ENCODE results near the gene DGKI. TPM values are rescaled to one million over a fixed set of nuclear protein-coding genes. Genes with fewer than 3 reads are reported as not detected.

DGKI gene
- total RNA-seq, 1 experiment from 2014 or later = 0.41 TPM

DNA sequence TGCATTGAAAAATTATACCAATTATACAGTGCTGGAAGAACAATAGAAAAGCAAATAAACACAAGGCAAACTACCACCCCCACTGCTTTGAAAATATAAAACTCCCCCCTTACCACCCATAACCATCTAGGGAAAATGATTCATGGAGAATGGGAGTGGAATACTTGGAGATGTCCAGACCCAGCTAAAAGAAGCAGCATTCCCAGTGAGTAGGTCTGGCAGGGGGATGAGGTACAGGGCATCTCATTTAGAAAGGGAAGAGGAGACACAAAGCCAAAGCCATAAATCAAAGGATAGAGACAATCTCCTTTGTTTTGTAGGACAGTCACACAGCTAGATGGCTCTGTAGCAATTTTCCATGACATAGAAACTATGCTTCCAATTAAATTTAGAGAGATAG lies 36.0 kb upstream of the DGKI start:
- Histone ChIP-seq H3K27ac (peak overlapping the region; percentile 56), H3K4me3 (no peak overlapping the region), H3F3A (ENCODE audit: insufficient read depth, low read depth) (peaks cover 11% of the 10 kb centered on the region; the same call in 1 of the 2 replicates), H4K20me1 (ENCODE audit: insufficient read depth) (no peaks in the 10 kb centered on the region), H2AFZ (no peak overlapping the region), H3K36me3 (ENCODE audit: low read depth) (peaks cover 30% of the 10 kb centered on the region), H3K4me2 (peak overlapping the region; percentile 47), H3K4me1 (replicated peaks; ENCODE audit: insufficient read depth) (peaks cover 22% of the 10 kb centered on the region), H3K27me3 (ENCODE audit: insufficient read depth, low read depth) (no peaks in the 10 kb centered on the region), H3K9me3 (ENCODE audit: insufficient read depth, low read depth) (no peaks in the 10 kb centered on the region), H3K79me2 (ENCODE audit: low read depth) (no peaks in the 10 kb centered on the region), H3K9me2 (ENCODE audit: insufficient read depth) (no peaks in the 10 kb centered on the region)
- BruUV-seq (replicated peaks) = no TSS peak
- intact Hi-C loops (cut with micrococcal nuclease; ENCODE audit: unreplicated experiment) = no loop called here
- ChIA-PET CTCF (no interaction called here), POLR2A (ENCODE audit: unreplicated experiment) (interaction anchor here (0.6 kb wide), 1 partner anchor 12 kb away, joined by 4 read pairs; no protein-coding TSS in a partner anchor)
- TF ChIP-seq, protein P1, sequence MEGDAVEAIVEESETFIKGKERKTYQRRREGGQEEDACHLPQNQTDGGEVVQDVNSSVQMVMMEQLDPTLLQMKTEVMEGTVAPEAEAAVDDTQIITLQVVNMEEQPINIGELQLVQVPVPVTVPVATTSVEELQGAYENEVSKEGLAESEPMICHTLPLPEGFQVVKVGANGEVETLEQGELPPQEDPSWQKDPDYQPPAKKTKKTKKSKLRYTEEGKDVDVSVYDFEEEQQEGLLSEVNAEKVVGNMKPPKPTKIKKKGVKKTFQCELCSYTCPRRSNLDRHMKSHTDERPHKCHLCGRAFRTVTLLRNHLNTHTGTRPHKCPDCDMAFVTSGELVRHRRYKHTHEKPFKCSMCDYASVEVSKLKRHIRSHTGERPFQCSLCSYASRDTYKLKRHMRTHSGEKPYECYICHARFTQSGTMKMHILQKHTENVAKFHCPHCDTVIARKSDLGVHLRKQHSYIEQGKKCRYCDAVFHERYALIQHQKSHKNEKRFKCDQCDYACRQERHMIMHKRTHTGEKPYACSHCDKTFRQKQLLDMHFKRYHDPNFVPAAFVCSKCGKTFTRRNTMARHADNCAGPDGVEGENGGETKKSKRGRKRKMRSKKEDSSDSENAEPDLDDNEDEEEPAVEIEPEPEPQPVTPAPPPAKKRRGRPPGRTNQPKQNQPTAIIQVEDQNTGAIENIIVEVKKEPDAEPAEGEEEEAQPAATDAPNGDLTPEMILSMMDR (conservative IDR thresholded peaks at IDR 0.05) = no peak
- TF ChIP-seq EZH2 (IDR thresholded peaks at IDR 0.05; ENCODE audit: low read depth) = no peak
- DNase-seq = no peak

DNA sequence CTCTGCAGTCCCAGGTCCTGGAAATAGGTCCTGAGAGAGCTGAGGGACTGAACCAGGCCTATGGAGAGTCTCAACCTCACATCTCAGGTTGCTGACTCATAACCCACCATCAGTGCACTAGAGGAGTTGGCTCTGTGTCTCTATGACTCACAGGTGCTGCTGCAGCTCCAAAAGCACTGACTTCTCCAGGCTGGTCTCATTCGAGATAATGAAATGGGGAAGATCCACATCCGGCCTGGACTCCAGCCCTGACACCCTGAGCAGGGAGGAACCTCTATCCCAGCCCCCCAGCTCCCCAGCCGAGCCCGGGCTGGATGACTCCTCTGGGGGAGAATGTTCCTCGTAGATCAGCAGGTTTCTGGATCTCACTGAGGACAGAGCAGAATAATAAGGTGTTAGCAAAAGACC lies 35.5 kb upstream of the DGKI start:
- no TSS peak for BruUV-seq (replicated peaks)
- H3F3A ChIP-seq (ENCODE audit: insufficient read depth, low read depth) = peaks cover 11% of the 10 kb centered on the region; the same call in 1 of the 2 replicates
- H2AFZ ChIP-seq = no peak overlapping the region
- ChIA-PET CTCF (interaction anchor here (0.8 kb wide), 1 partner anchor 127 kb away, joined by 3 read pairs; no protein-coding TSS in a partner anchor), POLR2A (ENCODE audit: unreplicated experiment) (interaction anchor here (0.5 to 0.6 kb wide), 2 partner anchors 13 to 148 kb away, joined by 3 to 4 read pairs; no protein-coding TSS in a partner anchor)
- peak; percentile 77 to 90 for DNase-seq
- peak overlapping the region; percentile 56 for H3K27ac ChIP-seq
- H3K4me3 ChIP-seq = no peak overlapping the region
- peak overlapping the region; percentile 47 for H3K4me2 ChIP-seq
- TF ChIP-seq, protein P1 (conservative IDR thresholded peaks at IDR 0.05) = no peak
- no peak for TF ChIP-seq EZH2 (IDR thresholded peaks at IDR 0.05; ENCODE audit: low read depth)
- peaks cover 30% of the 10 kb centered on the region for H3K36me3 ChIP-seq (ENCODE audit: low read depth)
- peaks cover 22% of the 10 kb centered on the region for H3K4me1 ChIP-seq (replicated peaks; ENCODE audit: insufficient read depth)
- H3K79me2 ChIP-seq (ENCODE audit: low read depth) = no peaks in the 10 kb centered on the region
- no peaks in the 10 kb centered on the region for H4K20me1 ChIP-seq (ENCODE audit: insufficient read depth)
- intact Hi-C loops (cut with micrococcal nuclease; ENCODE audit: unreplicated experiment) = no loop called here
- no peaks in the 10 kb centered on the region for H3K27me3 ChIP-seq (ENCODE audit: insufficient read depth, low read depth)
- no peaks in the 10 kb centered on the region for H3K9me2 ChIP-seq (ENCODE audit: insufficient read depth)
- H3K9me3 ChIP-seq (ENCODE audit: insufficient read depth, low read depth) = no peaks in the 10 kb centered on the region

DNA sequence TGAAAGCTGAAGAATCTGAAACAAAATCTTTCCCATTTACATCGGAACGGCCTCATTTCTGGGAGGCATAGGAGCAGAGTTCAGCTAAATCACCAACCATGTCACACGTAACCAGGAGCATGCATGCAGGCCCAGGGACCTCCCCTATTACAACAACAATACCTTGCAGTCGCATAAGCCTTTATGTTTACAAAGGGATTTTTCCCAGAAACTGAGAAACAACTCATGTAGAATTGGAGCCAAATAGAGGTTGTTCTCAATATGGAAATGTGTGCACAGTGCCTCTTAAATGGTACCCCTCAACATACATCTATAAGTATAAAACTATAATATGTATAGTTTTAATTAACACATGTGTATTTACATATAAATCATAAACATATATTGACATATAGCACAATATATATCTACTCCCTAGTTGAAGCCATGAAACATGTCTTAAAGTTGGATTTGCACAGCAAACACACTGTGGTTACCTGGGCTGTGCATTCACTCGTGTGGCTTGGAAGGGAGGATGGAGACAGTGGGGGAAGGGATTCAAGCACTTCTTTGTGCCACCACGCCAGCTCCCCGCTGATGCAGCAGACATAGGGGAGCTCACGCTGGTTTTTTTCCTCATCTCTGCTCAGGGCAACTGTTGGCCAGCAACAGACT lies 35.0 kb upstream of the DGKI start:
- intact Hi-C loops (cut with micrococcal nuclease; ENCODE audit: unreplicated experiment) = no loop called here
- no peak for TF ChIP-seq EZH2 (IDR thresholded peaks at IDR 0.05; ENCODE audit: low read depth)
- TF ChIP-seq, protein P1 (conservative IDR thresholded peaks at IDR 0.05) = no peak
- no peaks in the 10 kb centered on the region for H3K9me2 ChIP-seq (ENCODE audit: insufficient read depth)
- H3K9me3 ChIP-seq (ENCODE audit: insufficient read depth, low read depth) = no peaks in the 10 kb centered on the region
- peaks cover 30% of the 10 kb centered on the region for H3K36me3 ChIP-seq (ENCODE audit: low read depth)
- H4K20me1 ChIP-seq (ENCODE audit: insufficient read depth) = no peaks in the 10 kb centered on the region
- ChIA-PET CTCF (interaction anchor here (0.8 kb wide), 1 partner anchor 127 kb away, joined by 3 read pairs; no protein-coding TSS in a partner anchor), POLR2A (ENCODE audit: unreplicated experiment) (interaction anchor here (0.5 kb wide), 1 partner anchor 149 kb away, joined by 3 read pairs; no protein-coding TSS in a partner anchor)
- H3K4me3 ChIP-seq = no peak overlapping the region
- H2AFZ ChIP-seq = no peak overlapping the region
- BruUV-seq (replicated peaks) = no TSS peak
- H3K79me2 ChIP-seq (ENCODE audit: low read depth) = no peaks in the 10 kb centered on the region
- peak overlapping the region; percentile 47; the same call in 1 of the 2 replicates for H3K4me2 ChIP-seq
- no peak for DNase-seq
- peak overlapping the region; percentile 56; the same call in 1 of the 2 replicates for H3K27ac ChIP-seq
- peaks cover 11% of the 10 kb centered on the region; the same call in 1 of the 2 replicates for H3F3A ChIP-seq (ENCODE audit: insufficient read depth, low read depth)
- H3K4me1 ChIP-seq (replicated peaks; ENCODE audit: insufficient read depth) = peaks cover 22% of the 10 kb centered on the region
- H3K27me3 ChIP-seq (ENCODE audit: insufficient read depth, low read depth) = no peaks in the 10 kb centered on the region
